GM12878 (cell line): ENCODE data around the gene RAB8A. TPM values are rescaled to one million over a fixed set of nuclear protein-coding genes. Genes with fewer than 3 reads are reported as not detected.

Source experiments
- BMI1 ChIP-seq: fragments of 450-650 bp; IDR thresholded peaks from 2 replicates; pipeline ENCODE4 v1.6.1; 2016; ENCODE audit warnings: mild to moderate bottlenecking, moderate library complexity, borderline replicate concordance
- BRCA1 ChIP-seq: IDR thresholded peaks from 2 replicates; pipeline ENCODE4 v1.6.1; 2011; ENCODE audit warnings: low read depth, low read length, improper control_type of control experiment
- CUX1 ChIP-seq: IDR thresholded peaks from 2 replicates; pipeline ENCODE4 v1.6.1; 2012; ENCODE audit warnings: improper control_type of control experiment, low read depth, low read length; ENCODE audit not compliant: insufficient replicate concordance
- EP300 ChIP-seq, 2 experiments: fragments of 150-350 bp in 1 of 2; IDR thresholded peaks; 2 replicates each; pipeline ENCODE4 v1.6.1; 2011 to 2012; ENCODE audit warnings: low read depth in 2 of 2, low read length in 2 of 2, borderline replicate concordance in 1 of 2, improper control_type of control experiment in 1 of 2, inconsistent platforms in 1 of 2; ENCODE audit not compliant: control insufficient read depth in 1 of 2
- IRF3 ChIP-seq: fragments of 450-650 bp; IDR thresholded peaks from 2 replicates; pipeline ENCODE4 v1.6.1; 2014; ENCODE audit warnings: mild to moderate bottlenecking
- IRF4 ChIP-seq: IDR thresholded peaks from 2 replicates; pipeline ENCODE4 v1.6.1; 2011; ENCODE audit warnings: low read depth, low read length
- KLF5 ChIP-seq: fragments of 450-650 bp; IDR thresholded peaks from 2 replicates; pipeline ENCODE4 v1.6.1; 2014; ENCODE audit warnings: mild to moderate bottlenecking; ENCODE audit not compliant: partially characterized antibody
- MTA3 ChIP-seq: IDR thresholded peaks from 2 replicates; pipeline ENCODE4 v1.6.1; 2012; ENCODE audit warnings: low read length, inconsistent platforms, borderline replicate concordance
- PAX5 ChIP-seq: IDR thresholded peaks from 2 replicates; pipeline ENCODE4 v1.6.1; 2011; ENCODE audit warnings: low read depth, low read length, borderline replicate concordance
- SIN3A ChIP-seq: IDR thresholded peaks from 2 replicates; pipeline ENCODE4 v1.6.1; 2012; ENCODE audit warnings: low read depth, low read length, improper control_type of control experiment
- SP1 ChIP-seq: IDR thresholded peaks from one replicate; pipeline ENCODE4 v1.6.1; 2011; ENCODE audit warnings: low read depth, low read length
- SREBF1 ChIP-seq: IDR thresholded peaks from 2 replicates; pipeline ENCODE4 v1.6.1; 2012; ENCODE audit warnings: mild to moderate bottlenecking, low read length
- USF1 ChIP-seq: IDR thresholded peaks from 2 replicates; pipeline ENCODE4 v1.6.1; 2011; ENCODE audit warnings: borderline replicate concordance, low read depth, mild to moderate bottlenecking, moderate library complexity, mixed read lengths, low read length; ENCODE audit not compliant: insufficient read depth; ENCODE audit errors: extremely low read length
- ZBED1 ChIP-seq: IDR thresholded peaks from 2 replicates; pipeline ENCODE4 v1.6.1; 2016; ENCODE audit warnings: borderline replicate concordance
- ZNF384 ChIP-seq: IDR thresholded peaks from 2 replicates; pipeline ENCODE4 v1.6.1; 2012; ENCODE audit warnings: low read depth, mild to moderate bottlenecking, low read length, improper control_type of control experiment, borderline replicate concordance
- polyA plus RNA-seq, 11 experiments: library from polyadenylated mRNA; depleted of rRNA in 4 of 11; unstranded in 6 of 11; stranded (reverse) in 5 of 11; fragments of >200 nt; fragmentation: Nextera tagmentation in 4 of 11; fragmentation: Illumina TruSeq in 1 of 11; extraction: Ambion mirVana in 4 of 11; extraction: Trizol in 1 of 11; gene quantifications; 1 replicate in 1 of 11; 2 replicates in 10 of 11; pipeline versions ENCODE4 v1.2.1 to v1.2.3, GENCODE V29; 2011 to 2016; ENCODE audit warnings: inconsistent platforms in 2 of 11, missing spikeins in 2 of 11, low read depth in 1 of 11
- total RNA-seq, 4 experiments: library from RNA; depleted of rRNA in 3 of 4; stranded (reverse); fragments of >200 nt in 3 of 4; fragmentation: Illumina TruSeq in 1 of 4; extraction: Trizol in 1 of 4; gene quantifications; 2 replicates each; pipeline versions ENCODE4 v1.2.1 to v1.2.3, GENCODE V29; 2013 to 2021
- TF ChIP-seq, protein P1 (sequence below): fragments of 450-650 bp; IDR thresholded peaks from 2 replicates; pipeline ENCODE4 v1.6.1; 2017; ENCODE audit warnings: mild to moderate bottlenecking, moderate library complexity
- TF ChIP-seq, protein P2 (sequence below): IDR thresholded peaks from 2 replicates; pipeline ENCODE4 v1.6.1; 2012; ENCODE audit warnings: low read length, inconsistent platforms

Gene RAB8A
- total and polyA plus RNA-seq, 10 of the 15 experiments (the other 5 are each of a cell fraction or from before 2014, with no cell fraction given), result 23.9 to 314 (median 185) TPM

GRCh38 chr19:16118489-16119033 is 6.9 kb downstream of the RAB8A start (continued):
- TF ChIP-seq CUX1, result peak; percentile 44
- TF ChIP-seq BRCA1, result no peak
- peak; percentile 89 for TF ChIP-seq ZBED1
- TF ChIP-seq, protein P1, sequence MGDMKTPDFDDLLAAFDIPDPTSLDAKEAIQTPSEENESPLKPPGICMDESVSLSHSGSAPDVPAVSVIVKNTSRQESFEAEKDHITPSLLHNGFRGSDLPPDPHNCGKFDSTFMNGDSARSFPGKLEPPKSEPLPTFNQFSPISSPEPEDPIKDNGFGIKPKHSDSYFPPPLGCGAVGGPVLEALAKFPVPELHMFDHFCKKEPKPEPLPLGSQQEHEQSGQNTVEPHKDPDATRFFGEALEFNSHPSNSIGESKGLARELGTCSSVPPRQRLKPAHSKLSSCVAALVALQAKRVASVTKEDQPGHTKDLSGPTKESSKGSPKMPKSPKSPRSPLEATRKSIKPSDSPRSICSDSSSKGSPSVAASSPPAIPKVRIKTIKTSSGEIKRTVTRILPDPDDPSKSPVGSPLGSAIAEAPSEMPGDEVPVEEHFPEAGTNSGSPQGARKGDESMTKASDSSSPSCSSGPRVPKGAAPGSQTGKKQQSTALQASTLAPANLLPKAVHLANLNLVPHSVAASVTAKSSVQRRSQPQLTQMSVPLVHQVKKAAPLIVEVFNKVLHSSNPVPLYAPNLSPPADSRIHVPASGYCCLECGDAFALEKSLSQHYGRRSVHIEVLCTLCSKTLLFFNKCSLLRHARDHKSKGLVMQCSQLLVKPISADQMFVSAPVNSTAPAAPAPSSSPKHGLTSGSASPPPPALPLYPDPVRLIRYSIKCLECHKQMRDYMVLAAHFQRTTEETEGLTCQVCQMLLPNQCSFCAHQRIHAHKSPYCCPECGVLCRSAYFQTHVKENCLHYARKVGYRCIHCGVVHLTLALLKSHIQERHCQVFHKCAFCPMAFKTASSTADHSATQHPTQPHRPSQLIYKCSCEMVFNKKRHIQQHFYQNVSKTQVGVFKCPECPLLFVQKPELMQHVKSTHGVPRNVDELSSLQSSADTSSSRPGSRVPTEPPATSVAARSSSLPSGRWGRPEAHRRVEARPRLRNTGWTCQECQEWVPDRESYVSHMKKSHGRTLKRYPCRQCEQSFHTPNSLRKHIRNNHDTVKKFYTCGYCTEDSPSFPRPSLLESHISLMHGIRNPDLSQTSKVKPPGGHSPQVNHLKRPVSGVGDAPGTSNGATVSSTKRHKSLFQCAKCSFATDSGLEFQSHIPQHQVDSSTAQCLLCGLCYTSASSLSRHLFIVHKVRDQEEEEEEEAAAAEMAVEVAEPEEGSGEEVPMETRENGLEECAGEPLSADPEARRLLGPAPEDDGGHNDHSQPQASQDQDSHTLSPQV, result 0 out of 2 replicates have a peak, but pooled peaks have one; percentile 34
- peak; percentile 95 to 99 for TF ChIP-seq EP300 (IDR thresholded peaks at IDR 0.05; ENCODE audit: borderline replicate concordance in 1 of 2, control insufficient read depth in 1 of 2, low read depth in 2 of 2, low read length in 2 of 2)
- no peak for TF ChIP-seq IRF3
- peak; percentile 94; the same call in 1 of the 2 replicates for TF ChIP-seq MTA3
- TF ChIP-seq SREBF1, result no peak
- TF ChIP-seq KLF5, result no peak
- TF ChIP-seq SIN3A, result 0 out of 2 replicates have a peak, but pooled peaks have one; percentile 48
- TF ChIP-seq SP1, result peak; percentile 89
- no peak for TF ChIP-seq USF1
- TF ChIP-seq PAX5, result peak; percentile 96
- peak; percentile 33; the same call in 1 of the 2 replicates for TF ChIP-seq ZNF384
- peak; percentile 82 for TF ChIP-seq BMI1
- TF ChIP-seq IRF4, result peak; percentile 92
- TF ChIP-seq, protein P2, sequence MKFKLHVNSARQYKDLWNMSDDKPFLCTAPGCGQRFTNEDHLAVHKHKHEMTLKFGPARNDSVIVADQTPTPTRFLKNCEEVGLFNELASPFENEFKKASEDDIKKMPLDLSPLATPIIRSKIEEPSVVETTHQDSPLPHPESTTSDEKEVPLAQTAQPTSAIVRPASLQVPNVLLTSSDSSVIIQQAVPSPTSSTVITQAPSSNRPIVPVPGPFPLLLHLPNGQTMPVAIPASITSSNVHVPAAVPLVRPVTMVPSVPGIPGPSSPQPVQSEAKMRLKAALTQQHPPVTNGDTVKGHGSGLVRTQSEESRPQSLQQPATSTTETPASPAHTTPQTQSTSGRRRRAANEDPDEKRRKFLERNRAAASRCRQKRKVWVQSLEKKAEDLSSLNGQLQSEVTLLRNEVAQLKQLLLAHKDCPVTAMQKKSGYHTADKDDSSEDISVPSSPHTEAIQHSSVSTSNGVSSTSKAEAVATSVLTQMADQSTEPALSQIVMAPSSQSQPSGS, result peak; percentile 97
